ENCODE data around the gene PUM2.
"Not testable (repeated sequence)": the region's sequence is repeated elsewhere in the genome, so short reads cannot be mapped to it uniquely, and the experiment has no call there.

The PUM2 gene

DNA sequence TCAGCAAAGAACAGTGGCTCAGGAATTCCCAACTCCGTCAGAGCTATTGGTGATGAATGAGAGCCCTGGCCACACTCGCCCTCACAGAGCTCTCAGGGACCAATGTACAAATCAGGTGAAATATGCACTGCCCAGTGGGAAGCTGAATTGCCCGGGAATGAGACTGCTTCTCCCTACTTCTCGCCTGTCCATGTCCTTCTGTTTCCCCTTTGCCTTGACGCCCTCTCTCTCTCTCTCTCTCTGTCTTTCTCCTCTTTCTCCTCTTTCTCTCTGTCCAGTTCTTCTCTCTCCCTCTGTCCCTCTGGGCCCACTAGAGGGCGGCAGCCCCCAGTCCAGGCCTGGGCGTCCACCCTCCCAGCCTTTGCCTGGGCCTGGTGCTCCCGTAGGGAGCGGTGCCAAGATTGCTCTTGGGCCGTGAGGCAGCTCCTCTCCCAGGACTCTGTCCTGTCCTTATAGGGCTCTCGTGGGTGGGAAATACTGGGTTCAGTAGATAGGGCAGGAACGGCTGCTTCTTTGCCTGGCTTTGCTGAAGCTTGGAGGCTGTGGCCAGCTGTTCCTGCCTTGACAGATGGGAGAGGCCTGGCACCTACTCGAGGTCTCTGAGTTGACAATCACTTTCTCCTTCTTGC is 28.4 kb upstream of the PUM2 start:
- Mint-ChIP-seq H3K4me1 (ENCODE audit: low read depth) (peaks cover 3% of the 10 kb centered on the region), H3K4me3 (no peak overlapping the region), H3K27me3 (ENCODE audit: low read depth) (peaks cover 8% of the 10 kb centered on the region), H3K27ac (no peak overlapping the region), H3K9me3 (no peaks in the 10 kb centered on the region), H3K36me3 (ENCODE audit: low read depth) (no peaks in the 10 kb centered on the region)

DNA sequence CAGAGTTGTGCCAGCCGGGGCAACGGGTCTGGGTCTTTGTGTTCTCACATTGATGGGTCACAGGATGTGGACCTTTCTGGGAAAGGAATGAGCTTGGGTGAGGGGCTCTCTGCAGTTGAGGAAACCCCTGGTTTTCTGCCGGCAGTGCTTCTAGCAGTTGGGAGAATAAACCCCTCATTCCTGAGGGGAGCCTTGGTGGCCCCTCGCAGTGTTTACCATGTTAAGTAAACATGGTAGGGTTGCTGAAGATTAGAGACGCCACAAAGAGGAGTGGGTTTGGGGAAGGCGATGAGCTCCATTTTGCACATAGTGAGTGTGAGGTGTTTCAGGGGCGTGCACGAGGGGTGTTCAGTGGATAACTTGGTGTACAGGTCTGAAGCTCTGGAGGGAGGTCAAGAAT is 27.7 kb upstream of the PUM2 start:
- H3K4me3 Mint-ChIP-seq: no peak overlapping the region
- H3K4me1 Mint-ChIP-seq (ENCODE audit: low read depth): peaks cover 3% of the 10 kb centered on the region
- no peak overlapping the region for H3K27ac Mint-ChIP-seq
- H3K36me3 Mint-ChIP-seq (ENCODE audit: low read depth): no peaks in the 10 kb centered on the region
- H3K9me3 Mint-ChIP-seq: no peaks in the 10 kb centered on the region
- H3K27me3 Mint-ChIP-seq (ENCODE audit: low read depth): peaks cover 8% of the 10 kb centered on the region

DNA sequence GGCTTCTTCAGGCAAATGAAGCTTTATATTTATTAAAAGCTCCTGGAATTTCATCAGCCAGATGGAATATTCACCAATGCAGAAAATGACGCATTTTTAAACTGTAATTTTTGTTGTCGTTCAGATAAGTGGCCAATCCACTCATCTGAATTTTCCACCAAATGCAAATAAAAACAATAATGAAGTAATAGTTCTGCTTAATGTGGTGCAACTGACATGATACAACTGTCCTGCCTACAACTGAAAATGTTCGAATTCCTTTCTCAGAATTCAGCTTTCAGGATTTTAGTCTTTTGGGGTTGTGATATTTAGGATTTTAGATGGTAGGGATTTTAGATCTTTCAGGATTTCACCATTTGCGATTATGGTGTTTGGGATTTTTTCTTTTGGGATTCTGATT is 27.1 kb upstream of the PUM2 start:
- Mint-ChIP-seq H3K36me3 (ENCODE audit: low read depth) (no peaks in the 10 kb centered on the region), H3K27ac (no peak overlapping the region), H3K9me3 (no peaks in the 10 kb centered on the region), H3K4me1 (ENCODE audit: low read depth) (no peaks in the 10 kb centered on the region), H3K4me3 (no peak overlapping the region), H3K27me3 (ENCODE audit: low read depth) (peaks cover 8% of the 10 kb centered on the region)

DNA sequence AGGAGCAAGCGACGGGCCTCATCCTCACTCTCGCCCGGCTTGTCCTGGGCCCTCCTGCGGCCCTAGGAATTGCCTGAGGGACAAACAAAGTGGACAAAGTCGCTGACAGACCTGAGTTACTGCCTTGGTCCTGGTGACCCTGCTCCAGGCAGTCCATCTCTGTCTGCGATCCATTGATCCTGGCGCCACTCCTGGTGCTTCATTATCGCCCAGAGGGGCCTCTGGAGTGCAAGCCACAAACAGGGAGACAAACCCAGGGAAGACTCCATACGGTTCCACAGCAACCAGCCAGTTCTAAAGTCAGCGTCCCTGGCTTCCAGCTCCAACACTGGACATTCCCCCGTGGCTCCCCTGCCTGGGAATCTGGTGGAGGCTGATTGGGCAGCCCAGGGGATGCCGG is 24.3 kb upstream of the PUM2 start:
- not testable (repeated sequence) for H3K36me3 Mint-ChIP-seq (ENCODE audit: low read depth); H3K27ac Mint-ChIP-seq; H3K4me1 Mint-ChIP-seq (ENCODE audit: low read depth); H3K4me3 Mint-ChIP-seq
- H3K9me3 Mint-ChIP-seq: peaks cover 12% of the 10 kb centered on the region
- peaks cover 11% of the 10 kb centered on the region for H3K27me3 Mint-ChIP-seq (ENCODE audit: low read depth)

DNA sequence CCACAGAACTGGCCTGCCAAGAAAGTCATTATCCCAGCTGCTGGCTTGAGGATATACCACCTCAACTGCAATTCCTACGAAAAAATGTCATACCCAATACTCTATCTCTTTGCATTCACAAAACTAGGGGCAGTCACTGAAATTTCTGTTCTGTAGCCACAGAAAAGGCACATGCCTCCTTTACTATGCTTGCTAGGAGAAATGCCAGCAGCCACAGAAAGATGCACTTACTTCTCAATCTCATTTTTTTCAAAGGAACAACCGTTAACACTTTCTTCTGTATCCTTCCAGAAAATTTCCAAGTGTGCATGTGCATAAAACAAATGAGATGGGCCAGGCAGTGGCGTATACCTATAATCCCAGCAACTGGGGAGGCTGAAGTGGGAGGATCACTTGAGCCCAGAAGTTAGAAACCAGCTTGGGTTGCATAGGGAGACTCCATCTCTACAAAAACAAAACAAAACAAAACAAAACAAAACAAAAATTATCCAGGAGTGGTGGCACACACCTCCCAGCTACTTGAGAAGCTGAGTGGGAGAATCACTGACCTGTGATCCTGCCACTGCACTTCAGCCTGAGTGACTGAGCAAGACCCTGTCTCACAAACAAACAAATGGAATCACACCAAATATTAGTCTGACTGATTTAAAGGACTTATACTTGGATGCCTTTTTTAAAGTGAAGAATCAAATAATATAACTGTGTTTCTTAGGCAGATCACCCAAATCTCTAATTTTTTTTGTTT is 22.4 kb upstream of the PUM2 start:
- Mint-ChIP-seq H3K27ac (no peak overlapping the region), H3K4me3 (no peak overlapping the region), H3K27me3 (ENCODE audit: low read depth) (peaks cover 11% of the 10 kb centered on the region), H3K9me3 (peaks cover 30% of the 10 kb centered on the region), H3K36me3 (ENCODE audit: low read depth) (peaks cover 15% of the 10 kb centered on the region), H3K4me1 (ENCODE audit: low read depth) (peaks cover 8% of the 10 kb centered on the region)

DNA sequence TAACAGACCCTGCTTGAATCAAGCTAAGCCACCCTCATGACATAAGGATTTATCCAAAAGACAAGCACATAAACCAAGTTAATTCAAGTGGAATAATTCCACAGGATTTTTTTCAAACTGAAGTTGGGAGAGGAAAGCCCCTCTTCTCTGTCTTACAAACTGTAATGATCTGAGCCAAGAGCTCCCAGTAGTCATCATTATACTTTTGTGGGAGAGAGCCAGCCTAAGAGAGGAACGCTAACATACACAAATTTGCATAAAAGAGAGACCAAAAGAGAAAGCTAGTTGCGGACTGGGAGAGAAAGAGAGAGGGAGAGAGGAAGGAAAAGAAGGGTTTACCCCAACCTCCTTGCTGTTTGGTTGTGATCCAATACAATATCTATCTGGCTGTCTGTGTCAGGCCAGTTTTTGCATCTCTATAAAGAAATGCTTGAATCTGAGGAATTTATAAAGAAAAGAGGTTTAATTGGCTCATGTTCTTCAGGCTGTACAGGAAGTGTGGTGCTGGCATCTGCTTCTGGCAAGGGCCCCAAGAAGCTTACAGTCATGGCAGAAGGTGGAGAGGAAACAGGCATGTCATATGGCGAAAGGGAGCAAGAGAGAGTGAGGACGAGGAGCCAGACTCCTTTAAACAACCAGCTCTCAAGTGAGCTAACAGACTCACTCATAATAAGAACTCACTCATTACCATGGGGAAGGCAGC is 20.8 kb upstream of the PUM2 start:
- H3K4me3 Mint-ChIP-seq: no peak overlapping the region
- peaks cover 46% of the 10 kb centered on the region for H3K9me3 Mint-ChIP-seq
- H3K27me3 Mint-ChIP-seq (ENCODE audit: low read depth): peaks cover 9% of the 10 kb centered on the region
- no peak overlapping the region for H3K27ac Mint-ChIP-seq
- H3K4me1 Mint-ChIP-seq (ENCODE audit: low read depth): peaks cover 14% of the 10 kb centered on the region
- peaks cover 26% of the 10 kb centered on the region for H3K36me3 Mint-ChIP-seq (ENCODE audit: low read depth)

DNA sequence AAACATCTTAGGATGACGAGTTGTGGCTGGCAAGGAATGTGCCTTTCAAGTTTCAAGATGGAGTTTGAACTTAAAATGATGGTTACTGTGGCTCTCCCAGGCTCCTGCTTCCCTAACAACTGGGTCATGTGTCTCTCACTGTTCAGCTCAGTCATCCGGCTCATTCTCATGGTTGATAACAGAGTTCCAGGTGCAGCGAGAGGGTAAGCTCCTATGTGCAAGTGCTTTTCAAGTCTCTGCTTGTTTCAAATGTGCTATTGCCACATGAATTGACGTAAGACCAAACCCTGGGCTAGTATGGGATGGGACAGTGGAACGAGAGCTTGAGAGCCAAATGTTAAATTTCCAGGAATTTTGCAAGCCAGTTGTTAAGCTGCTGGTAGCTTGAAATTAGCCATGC is 19.5 kb upstream of the PUM2 start:
- peaks cover 3% of the 10 kb centered on the region for H3K27me3 Mint-ChIP-seq (ENCODE audit: low read depth)
- no peak overlapping the region for H3K4me3 Mint-ChIP-seq
- peaks cover 24% of the 10 kb centered on the region for H3K4me1 Mint-ChIP-seq (ENCODE audit: low read depth)
- H3K9me3 Mint-ChIP-seq: peaks cover 46% of the 10 kb centered on the region
- no peak overlapping the region for H3K27ac Mint-ChIP-seq
- H3K36me3 Mint-ChIP-seq (ENCODE audit: low read depth): peaks cover 26% of the 10 kb centered on the region

DNA sequence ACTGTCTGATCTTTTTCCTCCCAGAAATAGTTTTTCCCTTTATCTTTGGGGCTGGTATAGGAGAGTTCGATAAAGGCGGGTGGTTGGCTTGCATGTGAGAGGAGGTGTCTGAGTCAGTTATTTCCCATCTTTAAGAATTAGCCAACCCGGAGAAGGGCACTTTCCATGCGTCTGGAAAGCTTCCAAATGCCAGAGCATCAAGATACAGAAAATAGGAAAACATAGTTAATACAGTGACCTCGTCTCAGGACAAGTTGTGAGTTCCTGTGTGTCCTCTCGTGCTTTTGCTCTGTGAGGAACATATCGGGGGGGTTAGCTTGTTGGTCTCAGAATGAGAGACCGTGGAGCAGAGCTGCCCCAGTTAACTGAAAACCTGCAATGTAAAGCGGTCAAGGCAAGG is 18.7 kb upstream of the PUM2 start:
- H3K27me3 Mint-ChIP-seq (ENCODE audit: low read depth): peaks cover 3% of the 10 kb centered on the region
- H3K4me3 Mint-ChIP-seq: no peak overlapping the region

DNA sequence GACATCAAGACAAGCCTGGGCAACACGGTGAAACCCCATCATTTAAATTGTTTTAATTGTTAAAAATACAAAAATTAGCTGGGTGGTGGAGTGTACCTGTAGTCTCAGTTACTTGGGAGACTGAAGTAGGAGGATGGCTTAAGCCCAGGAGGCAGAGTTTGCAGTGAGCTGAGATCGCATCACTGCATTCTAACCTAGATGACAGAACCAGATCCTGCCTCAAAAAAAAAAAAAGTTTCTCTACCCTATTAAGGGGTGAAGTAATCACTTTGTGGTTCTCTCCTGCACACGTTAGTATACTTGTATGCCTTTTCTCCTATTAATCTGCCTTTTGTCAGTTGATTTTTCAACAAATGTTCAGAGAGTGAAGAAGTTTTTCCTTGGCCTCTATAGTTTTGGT is 18.1 kb upstream of the PUM2 start:
- Mint-ChIP-seq H3K27me3 (ENCODE audit: low read depth) (peaks cover 3% of the 10 kb centered on the region), H3K4me3 (no peak overlapping the region), H3K4me1 (ENCODE audit: low read depth) (peaks cover 30% of the 10 kb centered on the region), H3K9me3 (peaks cover 46% of the 10 kb centered on the region), H3K36me3 (ENCODE audit: low read depth) (peaks cover 26% of the 10 kb centered on the region), H3K27ac (no peak overlapping the region)

More for the DNA sequence above, 18.7 kb upstream of the PUM2 start:
- H3K27ac Mint-ChIP-seq: no peak overlapping the region
- peaks cover 46% of the 10 kb centered on the region for H3K9me3 Mint-ChIP-seq
- peaks cover 26% of the 10 kb centered on the region for H3K36me3 Mint-ChIP-seq (ENCODE audit: low read depth)
- H3K4me1 Mint-ChIP-seq (ENCODE audit: low read depth): peaks cover 30% of the 10 kb centered on the region

DNA sequence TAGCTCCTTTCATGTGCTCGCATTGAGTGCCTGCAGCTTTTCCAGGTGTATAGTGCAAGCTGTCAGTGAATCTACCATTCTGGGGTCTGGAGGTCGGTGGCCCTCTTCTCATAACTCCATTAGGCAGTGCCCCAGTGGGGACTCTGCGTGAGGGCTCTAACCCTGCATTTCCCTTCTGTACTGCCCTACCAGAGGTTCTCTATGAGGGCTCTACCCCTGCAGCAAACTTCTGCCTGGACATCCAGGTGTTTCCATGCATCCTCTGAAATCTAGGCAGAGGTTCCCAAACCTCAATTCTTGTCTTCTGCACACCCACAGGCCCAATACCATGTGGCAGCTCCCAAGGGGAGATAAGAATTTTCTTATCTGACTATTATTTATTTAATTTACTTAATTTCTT is 17.3 kb upstream of the PUM2 start:
- Mint-ChIP-seq H3K9me3 (peaks cover 46% of the 10 kb centered on the region), H3K27ac (peak overlapping the region; percentile 24), H3K36me3 (ENCODE audit: low read depth) (peaks cover 26% of the 10 kb centered on the region), H3K4me1 (ENCODE audit: low read depth) (peaks cover 31% of the 10 kb centered on the region)
- H3K4me3 Mint-ChIP-seq; H3K27me3 Mint-ChIP-seq (ENCODE audit: low read depth): not testable (repeated sequence)

DNA sequence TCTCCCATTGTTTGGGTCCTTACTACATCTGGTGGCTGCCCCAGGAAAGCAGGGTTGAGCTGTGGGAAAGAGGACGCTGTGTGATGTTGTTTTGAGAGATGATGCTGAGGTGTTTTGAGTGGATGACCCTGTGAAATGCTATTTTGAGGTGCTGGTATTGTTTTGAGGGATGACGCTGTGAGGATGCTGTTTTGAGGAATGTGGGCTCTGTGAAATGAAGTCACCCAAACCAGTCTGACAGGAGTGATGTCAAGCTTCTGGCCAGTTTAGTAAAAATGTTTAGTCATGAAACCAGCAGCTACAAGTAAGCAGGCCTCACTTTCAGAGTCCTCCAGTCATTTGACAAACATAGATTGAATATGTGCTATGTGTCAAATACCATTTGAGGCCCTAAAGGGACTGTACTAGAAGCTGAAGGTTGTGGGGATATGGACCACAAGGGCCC is 16.1 kb upstream of the PUM2 start:
- Mint-ChIP-seq H3K27ac (peak overlapping the region; percentile 70), H3K36me3 (ENCODE audit: low read depth) (peaks cover 28% of the 10 kb centered on the region), H3K27me3 (ENCODE audit: low read depth) (peaks cover 3% of the 10 kb centered on the region), H3K9me3 (peaks cover 40% of the 10 kb centered on the region), H3K4me3 (no peak overlapping the region), H3K4me1 (ENCODE audit: low read depth) (peaks cover 32% of the 10 kb centered on the region)

DNA sequence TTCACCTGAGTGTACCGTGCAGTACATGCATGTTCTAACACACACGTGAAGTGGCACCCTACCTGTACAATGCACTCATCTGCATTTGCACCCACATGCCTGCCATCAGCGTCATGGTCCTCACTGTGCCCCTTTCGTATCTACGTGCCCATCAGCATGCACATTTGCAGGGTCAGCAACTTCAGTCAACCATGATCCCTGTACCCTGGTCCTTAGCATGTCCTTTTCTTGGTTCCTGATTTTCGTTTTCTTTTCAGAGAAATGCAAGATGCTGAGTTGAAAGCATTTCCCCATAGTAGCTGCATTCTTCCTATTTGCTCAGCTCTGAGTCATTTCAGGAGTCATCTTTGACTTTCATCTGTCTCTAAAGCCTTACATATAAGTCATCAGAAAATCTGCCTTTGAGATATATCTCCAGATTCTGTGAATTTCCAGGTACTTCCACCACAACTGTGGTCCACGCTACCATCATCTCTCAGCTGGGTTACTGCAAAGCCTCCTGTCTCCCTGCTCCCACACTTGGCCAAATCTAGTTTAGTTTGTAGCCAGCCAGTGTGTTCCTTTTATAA is 14.7 kb upstream of the PUM2 start:
- Mint-ChIP-seq H3K4me1 (ENCODE audit: low read depth) (peaks cover 30% of the 10 kb centered on the region), H3K27me3 (ENCODE audit: low read depth) (no peaks in the 10 kb centered on the region), H3K4me3 (peak overlapping the region; percentile 20), H3K27ac (peak overlapping the region; percentile 70), H3K36me3 (ENCODE audit: low read depth) (peaks cover 21% of the 10 kb centered on the region), H3K9me3 (peaks cover 33% of the 10 kb centered on the region)

DNA sequence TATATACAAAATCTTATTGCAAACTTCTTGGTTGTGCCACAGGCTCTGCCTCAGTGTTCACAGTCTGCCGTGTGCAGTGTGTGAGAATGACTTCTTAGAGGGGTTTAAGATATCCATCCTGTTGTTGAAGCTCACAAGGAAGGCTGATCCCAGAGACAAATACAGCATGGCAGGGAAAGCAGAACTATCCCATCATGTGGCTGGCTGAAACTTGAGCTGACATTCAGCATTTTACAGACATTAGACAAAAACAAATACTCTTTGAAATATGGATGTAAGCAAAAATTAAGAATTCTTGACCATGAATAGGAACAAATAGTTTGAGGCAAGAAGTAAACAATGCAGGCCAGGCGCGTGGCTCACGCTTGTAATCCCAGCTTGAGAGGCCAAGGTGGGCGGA is 12.9 kb upstream of the PUM2 start:
- Mint-ChIP-seq H3K4me3 (no peak overlapping the region), H3K27ac (no peak overlapping the region), H3K27me3 (ENCODE audit: low read depth) (no peaks in the 10 kb centered on the region), H3K4me1 (ENCODE audit: low read depth) (peaks cover 28% of the 10 kb centered on the region), H3K36me3 (ENCODE audit: low read depth) (peaks cover 16% of the 10 kb centered on the region), H3K9me3 (peaks cover 21% of the 10 kb centered on the region)

DNA sequence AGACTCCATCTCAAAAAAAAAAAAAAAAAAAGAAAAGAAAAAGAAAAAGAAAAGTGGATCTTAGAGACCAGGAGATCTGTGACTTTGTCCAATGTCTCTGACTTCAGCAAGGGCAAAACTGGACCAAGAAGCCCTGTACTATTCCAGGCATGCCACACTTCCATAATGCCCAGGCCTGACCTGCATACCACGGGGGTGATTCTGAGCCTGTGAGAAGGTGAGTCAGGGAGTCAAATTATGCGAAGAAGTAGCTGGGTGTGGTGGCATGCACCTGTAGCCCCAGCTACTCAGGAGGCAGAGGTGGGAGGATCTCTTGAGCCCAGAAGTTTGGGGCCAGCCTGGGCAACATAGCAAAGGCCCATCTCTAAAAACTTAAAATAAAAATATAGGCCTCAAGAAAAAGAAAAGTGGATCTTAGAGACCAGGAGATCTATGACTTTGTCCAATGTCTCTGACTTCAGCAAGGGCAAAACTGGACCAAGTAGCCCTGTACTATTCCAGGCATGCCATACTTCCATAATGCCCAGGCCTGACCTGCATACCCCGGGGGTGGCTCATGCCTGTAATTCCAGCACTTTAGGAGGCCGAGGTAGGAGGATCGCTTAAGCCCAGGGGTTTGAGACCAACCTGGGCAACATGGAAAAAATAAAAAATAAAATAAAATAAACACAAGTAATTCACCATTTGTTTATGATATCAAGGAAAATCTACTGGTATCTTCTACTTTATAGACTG is 12.2 kb upstream of the PUM2 start:
- H3K27me3 Mint-ChIP-seq (ENCODE audit: low read depth): no peaks in the 10 kb centered on the region
- no peak overlapping the region for H3K27ac Mint-ChIP-seq
- peaks cover 25% of the 10 kb centered on the region for H3K4me1 Mint-ChIP-seq (ENCODE audit: low read depth)
- H3K36me3 Mint-ChIP-seq (ENCODE audit: low read depth): peaks cover 11% of the 10 kb centered on the region
- peak overlapping the region; percentile 16 for H3K4me3 Mint-ChIP-seq
- peaks cover 14% of the 10 kb centered on the region for H3K9me3 Mint-ChIP-seq

Measured in T-helper 1 cell treated with Interleukin-12 subunit alpha and Interleukin-12 subunit beta and Interleukin-4 antibody, amounts not matched to agents 30 μg/mL and 1 μg/mL, for 36 hours (primary cell).